Smooth muscle cell (in vitro differentiated cells): ENCODE data around the gene EMP1. TPM values are rescaled to one million over a fixed set of nuclear protein-coding genes. Genes with fewer than 3 reads are reported as not detected.

Source experiments
- DNase-seq: peaks from one replicate; lab custom pipeline; 2025; ENCODE audit not compliant: unreplicated experiment; lab: John Stamatoyannopoulos, UW
- H2AFZ ChIP-seq: fragments of 200-600 bp; sonication (generic); 2 replicates; pipeline ENCODE4 v1.6.0; 2016; ENCODE audit warnings: antibody characterized with exemption, low read depth, mild to moderate bottlenecking
- H3F3A ChIP-seq: fragments of 200-600 bp; sonication (generic); 2 replicates; pipeline ENCODE4 v1.6.0; 2017; ENCODE audit warnings: antibody characterized with exemption, low read depth
- H3K27ac ChIP-seq: fragments of 200-600 bp; sonication (generic); 2 replicates; pipeline ENCODE4 v1.5.1; 2016; ENCODE audit warnings: low read depth, mild to moderate bottlenecking
- H3K27me3 ChIP-seq: fragments of 200-600 bp; sonication (generic); 2 replicates; pipeline ENCODE4 v1.6.1; 2016; ENCODE audit warnings: low read depth, mild to moderate bottlenecking
- H3K36me3 ChIP-seq: fragments of 200-600 bp; sonication (generic); 2 replicates; pipeline ENCODE4 v1.5.1; 2016; ENCODE audit warnings: low read depth
- H3K4me1 ChIP-seq: fragments of 200-600 bp; sonication (generic); 2 replicates; pipeline ENCODE4 v1.5.1; 2016; ENCODE audit warnings: low read depth
- H3K4me2 ChIP-seq: fragments of 200-600 bp; sonication (generic); 2 replicates; pipeline ENCODE4 v1.6.0; 2016; ENCODE audit warnings: mild to moderate bottlenecking
- H3K4me3 ChIP-seq: fragments of 200-600 bp; sonication (generic); 2 replicates; pipeline ENCODE4 v1.5.1; 2016; ENCODE audit warnings: mild to moderate bottlenecking
- H3K79me2 ChIP-seq: fragments of 200-600 bp; sonication (generic); 2 replicates; pipeline ENCODE4 v1.6.0; 2016; ENCODE audit warnings: low read depth, mild to moderate bottlenecking
- H3K9ac ChIP-seq: fragments of 200-600 bp; sonication (generic); 2 replicates; pipeline ENCODE4 v1.6.0; 2016; ENCODE audit warnings: low read depth
- H3K9me3 ChIP-seq: fragments of 200-600 bp; sonication (generic); replicated peaks from 2 replicates; pipeline ENCODE4 v1.5.1; 2016; ENCODE audit warnings: low read depth
- H4K20me1 ChIP-seq: fragments of 200-600 bp; sonication (generic); 2 replicates; pipeline ENCODE4 v1.6.0; 2016; ENCODE audit warnings: low read depth
- CTCF ChIP-seq: fragments of 200-600 bp; sonication (generic); IDR thresholded peaks from 2 replicates; pipeline ENCODE4 v1.5.1; 2017; ENCODE audit warnings: borderline replicate concordance, mild to moderate bottlenecking, antibody characterized with exemption; ENCODE audit not compliant: insufficient read depth, poor library complexity, severe bottlenecking
- WGBS: methylation state at CpG from one replicate; pipeline ENCODE4 v1.1.7; 2016; ENCODE audit warnings: low lambda C conversion rate; 5-methylcytosine and 5-hydroxymethylcytosine counted together
- polyA plus RNA-seq: library from polyadenylated mRNA; unstranded; fragments of >200 nt; fragmentation: Nextera tagmentation; extraction: Ambion mirVana; gene quantifications from 2 replicates; pipeline ENCODE4 v1.2.1, GENCODE V29; 2016
- total RNA-seq: library from RNA; depleted of rRNA; stranded (reverse); fragments of >200 nt; gene quantifications from 2 replicates; pipeline ENCODE4 v1.2.3, GENCODE V29; 2014

The EMP1 gene
- total and polyA plus RNA-seq, 2 experiments from 2014 or later = 13.2 to 52.0 TPM

- peak overlapping the region; percentile 93 for H3K27ac ChIP-seq
- no peaks in the 10 kb centered on the region for H3K9me3 ChIP-seq
- WGBS = 69% methylated on average over 7 of the region's 7 CpGs
- H3K4me2 ChIP-seq = peak overlapping the region; percentile 57
- no peak for DNase-seq
- no peak overlapping the region for H3K9ac ChIP-seq
- H4K20me1 ChIP-seq = no peaks in the 10 kb centered on the region
- no peaks in the 10 kb centered on the region for H3K36me3 ChIP-seq
- H3F3A ChIP-seq = peaks cover 7% of the 10 kb centered on the region
- TF ChIP-seq CTCF = no peak
- H3K4me1 ChIP-seq = peaks cover 19% of the 10 kb centered on the region
- H2AFZ ChIP-seq = no peak overlapping the region
- no peak overlapping the region for H3K4me3 ChIP-seq
- H3K79me2 ChIP-seq = no peaks in the 10 kb centered on the region
- H3K27me3 ChIP-seq = no peaks in the 10 kb centered on the region
Measured at GRCh38 chr12:13209436-13210235, 13.1 kb downstream of the EMP1 start.

DNA sequence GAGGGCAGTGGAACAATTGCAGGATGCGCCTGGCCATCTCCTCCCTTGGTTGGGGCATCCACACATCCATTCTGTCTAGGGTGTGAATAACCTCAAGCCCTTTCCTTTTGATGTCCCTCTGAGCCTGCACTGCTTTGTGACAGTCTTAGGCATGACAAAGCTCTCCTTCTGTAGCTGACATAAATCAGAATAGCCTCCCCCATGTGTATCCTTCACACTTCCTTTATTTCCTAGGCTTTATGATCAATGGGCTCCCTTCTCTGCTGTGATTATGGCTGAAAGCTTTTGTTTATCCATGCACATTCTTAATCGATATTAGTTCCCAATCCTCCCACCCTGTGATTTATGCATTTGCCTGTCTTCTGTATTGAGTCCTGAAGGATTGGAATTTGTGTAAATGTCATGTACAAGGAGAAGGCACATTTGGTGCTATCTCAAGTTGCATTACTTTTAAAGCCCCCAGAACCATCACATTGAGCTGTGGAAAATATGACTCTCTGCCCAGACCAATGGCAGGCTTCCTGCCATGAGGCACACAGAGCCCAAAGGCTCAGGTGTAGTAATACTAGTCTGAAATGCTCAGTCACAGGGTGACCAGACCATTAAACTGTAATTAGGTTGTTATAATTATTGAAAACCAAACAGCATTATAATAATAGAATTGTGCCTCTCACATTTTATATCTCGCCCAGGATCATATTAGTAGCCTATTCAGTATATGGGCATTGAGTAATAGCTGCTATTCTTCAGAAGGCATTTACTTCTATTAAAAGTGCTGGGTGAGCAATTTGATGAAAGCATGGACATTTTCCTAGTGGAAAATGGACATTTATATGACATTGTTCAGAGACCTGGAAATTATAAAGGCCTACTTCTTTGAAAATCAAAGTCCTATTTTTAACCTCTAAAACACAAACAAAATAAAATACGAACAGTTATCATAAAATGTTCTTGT is 14.0 kb downstream of the EMP1 start:
- no peak for DNase-seq
- H3K9me3 ChIP-seq = no peaks in the 10 kb centered on the region
- 66% methylated on average over 4 of the region's 4 CpGs for WGBS
- H3K27me3 ChIP-seq = no peaks in the 10 kb centered on the region
- H3F3A ChIP-seq = peaks cover 5% of the 10 kb centered on the region
- TF ChIP-seq CTCF = no peak
- H3K9ac ChIP-seq = no peak overlapping the region
- H3K27ac ChIP-seq = no peak overlapping the region
- peaks cover 14% of the 10 kb centered on the region for H3K4me1 ChIP-seq
- no peak overlapping the region for H3K4me2 ChIP-seq
- no peak overlapping the region for H3K4me3 ChIP-seq
- no peak overlapping the region for H2AFZ ChIP-seq
- H3K79me2 ChIP-seq = no peaks in the 10 kb centered on the region
- no peaks in the 10 kb centered on the region for H3K36me3 ChIP-seq
- no peaks in the 10 kb centered on the region for H4K20me1 ChIP-seq

- Histone ChIP-seq H3K9ac (no peak overlapping the region), H3K4me1 (peaks cover 8% of the 10 kb centered on the region), H3K79me2 (no peaks in the 10 kb centered on the region), H2AFZ (no peak overlapping the region), H3K27me3 (no peaks in the 10 kb centered on the region), H3K4me3 (no peak overlapping the region), H4K20me1 (no peaks in the 10 kb centered on the region), H3K27ac (no peak overlapping the region), H3F3A (no peaks in the 10 kb centered on the region), H3K36me3 (no peaks in the 10 kb centered on the region), H3K4me2 (peak overlapping the region; percentile 24), H3K9me3 (no peaks in the 10 kb centered on the region)
- 56% methylated on average over 7 of the region's 7 CpGs for WGBS
- no peak for DNase-seq
- TF ChIP-seq CTCF = no peak
Measured at GRCh38 chr12:13211191-13211858, 14.8 kb downstream of the EMP1 start.
